ENCODE results near the gene TBXAS1. TPM values are rescaled to one million over a fixed set of nuclear protein-coding genes. Genes with fewer than 3 reads are reported as not detected.

TBXAS1 gene
- total and polyA plus RNA-seq, 2 donors from 2014 or later, result 14.2 to 33.6 TPM

- Histone ChIP-seq H3K4me1 (ENCODE audit: control insufficient read depth in 2 of 3, insufficient read depth in 2 of 3, low read depth in 1 of 3, low read length in 3 of 3) (peaks cover 0 to 2% (median 0%) of the 10 kb centered on the region in 3 donors), H3K36me3 (ENCODE audit: control insufficient read depth in 2 of 3, insufficient read depth in 3 of 3, low read length in 3 of 3) (peaks cover 0 to 24% (median 16%) of the 10 kb centered on the region in 3 donors), H3K27ac (ENCODE audit: low read depth in 2 of 2, low read length in 2 of 2) (no peak overlapping the region), H3K4me3 (ENCODE audit: low read length in 3 of 3) (no peak overlapping the region), H3K27me3 (ENCODE audit: control insufficient read depth, insufficient read depth, low read length) (no peaks in the 10 kb centered on the region), H3K9me3 (ENCODE audit: control insufficient read depth in 2 of 3, insufficient read depth in 1 of 3, low read length in 3 of 3) (no peaks in the 10 kb centered on the region), H3K9ac (ENCODE audit: low read length in 3 of 3) (no peak overlapping the region)
- no peak for FAIRE-seq
- TF ChIP-seq CTCF (IDR thresholded peaks at IDR 0.05; ENCODE audit: borderline replicate concordance, extremely low read depth, insufficient read depth), result no peak
- no peak for DNase-seq
- intact Hi-C loops (cut with DNase I), result no loop called here
Observed at GRCh38 chr7:140039896-140040295, 210.8 kb downstream of the TBXAS1 start.

DNA sequence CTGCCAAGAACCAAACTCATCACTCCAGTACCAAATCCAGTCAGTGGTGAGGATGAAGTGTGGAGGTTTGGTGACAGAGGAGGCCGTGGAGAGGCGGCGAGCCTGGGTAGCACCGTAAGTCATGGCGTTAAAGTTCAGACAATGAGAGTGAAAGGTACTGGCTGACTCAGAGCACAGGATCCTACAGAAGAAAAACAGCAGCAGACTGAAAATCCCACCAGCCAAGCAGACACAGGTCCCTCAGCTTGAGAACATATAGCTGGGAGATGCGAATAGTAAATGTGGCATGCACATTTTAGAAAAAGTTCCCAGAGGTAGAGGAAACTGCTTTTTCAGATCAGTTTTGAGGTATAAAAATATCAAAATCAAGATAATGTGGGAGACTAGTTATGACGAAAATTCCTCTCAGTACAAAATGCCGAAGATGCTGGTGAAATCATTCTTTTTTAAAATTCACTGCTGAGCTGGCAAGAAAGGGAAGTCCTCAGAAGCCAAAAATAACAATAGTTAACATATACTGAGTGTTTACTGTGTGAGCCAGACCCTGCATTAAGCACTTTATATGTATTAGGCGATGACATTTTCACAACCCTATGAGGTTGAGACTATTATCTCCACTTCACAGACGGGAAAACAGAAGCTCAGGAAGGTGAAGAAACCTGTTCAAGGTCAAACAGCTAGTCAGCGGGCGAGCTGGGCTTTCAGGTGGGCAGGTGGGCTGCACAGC lies 212.8 kb downstream of the TBXAS1 start:
- no peak for FAIRE-seq
- intact Hi-C loops (cut with DNase I), result no loop called here

GRCh38 chr7:140042386-140042670 lies 213.3 kb downstream of the TBXAS1 start:
- no peaks in the 10 kb centered on the region for H3K27me3 ChIP-seq (ENCODE audit: control insufficient read depth, insufficient read depth, low read length)
- no peak for DNase-seq
- no peak overlapping the region for H3K9ac ChIP-seq (ENCODE audit: low read length in 3 of 3)
- intact Hi-C loops (cut with DNase I), result no loop called here
- FAIRE-seq, result no peak
- peaks cover 0 to 4% (median 4%) of the 10 kb centered on the region in 3 donors for H3K4me1 ChIP-seq (ENCODE audit: control insufficient read depth in 2 of 3, insufficient read depth in 2 of 3, low read depth in 1 of 3, low read length in 3 of 3)
- TF ChIP-seq CTCF (IDR thresholded peaks at IDR 0.05; ENCODE audit: borderline replicate concordance, extremely low read depth, insufficient read depth), result no peak
- H3K27ac ChIP-seq (ENCODE audit: low read depth in 2 of 2, low read length in 2 of 2), result no peak overlapping the region
- H3K9me3 ChIP-seq (ENCODE audit: control insufficient read depth in 2 of 3, insufficient read depth in 1 of 3, low read length in 3 of 3), result no peaks in the 10 kb centered on the region
- peaks cover 0 to 14% (median 11%) of the 10 kb centered on the region in 3 donors for H3K36me3 ChIP-seq (ENCODE audit: control insufficient read depth in 2 of 3, insufficient read depth in 3 of 3, low read length in 3 of 3)
- H3K4me3 ChIP-seq (ENCODE audit: low read length in 3 of 3), result no peak overlapping the region

More for the DNA sequence above, 212.8 kb downstream of the TBXAS1 start:
- Histone ChIP-seq H3K27me3 (ENCODE audit: control insufficient read depth, insufficient read depth, low read length) (no peaks in the 10 kb centered on the region), H3K36me3 (ENCODE audit: control insufficient read depth in 2 of 3, insufficient read depth in 3 of 3, low read length in 3 of 3) (peaks cover 0 to 16% (median 16%) of the 10 kb centered on the region in 3 donors), H3K4me3 (ENCODE audit: low read length in 3 of 3) (no peak overlapping the region), H3K9me3 (ENCODE audit: control insufficient read depth in 2 of 3, insufficient read depth in 1 of 3, low read length in 3 of 3) (no peaks in the 10 kb centered on the region), H3K9ac (ENCODE audit: low read length in 3 of 3) (no peak overlapping the region), H3K4me1 (ENCODE audit: control insufficient read depth in 2 of 3, insufficient read depth in 2 of 3, low read depth in 1 of 3, low read length in 3 of 3) (peaks cover 0 to 4% (median 4%) of the 10 kb centered on the region in 3 donors), H3K27ac (ENCODE audit: low read depth in 2 of 2, low read length in 2 of 2) (no peak overlapping the region)
- TF ChIP-seq CTCF (IDR thresholded peaks at IDR 0.05; ENCODE audit: borderline replicate concordance, extremely low read depth, insufficient read depth), result no peak
- DNase-seq, result peak in 1 of 5 donors; percentile 38

Measured in kidney (tissue), 14 donors.